ENCODE data around the gene FERD3L. TPM values are rescaled to one million over a fixed set of nuclear protein-coding genes. Genes with fewer than 3 reads are reported as not detected.

Gene FERD3L
- total RNA-seq, 1 donor = not detected

- H3K4me3 ChIP-seq (ENCODE audit: low read depth, low read length) = peak within 1 kb of the TSS; percentile 99
- TF ChIP-seq CTCF (IDR thresholded peaks at IDR 0.05; ENCODE audit: insufficient read depth, low read length) = no peak
These were observed 27.9 kb downstream of the FERD3L start, which contains the start of gene TWIST1 for GRCh38 chr7:19117091-19117869. TWIST1 (minus strand) TSS chr7:19117636; CDS start chr7:19117321, 315 bp downstream.

GRCh38 chr7:19116121-19117090, 28.8 kb downstream of the FERD3L start:
- TF ChIP-seq CTCF (IDR thresholded peaks at IDR 0.05; ENCODE audit: insufficient read depth, low read length) = no peak
- peak; percentile 75 for DNase-seq (ENCODE audit: low read depth)
- H3K4me3 ChIP-seq (ENCODE audit: low read depth, low read length) = peak overlapping the region; percentile 99

More at GRCh38 chr7:19117091-19117869, 27.9 kb downstream of the FERD3L start, which contains the start of gene TWIST1:
- peak; percentile 85 for DNase-seq (ENCODE audit: low read depth)

- H3K4me3 ChIP-seq (ENCODE audit: low read depth, low read length) = peak overlapping the region; percentile 99
- DNase-seq (ENCODE audit: low read depth) = peak; percentile 64
- TF ChIP-seq CTCF (IDR thresholded peaks at IDR 0.05; ENCODE audit: insufficient read depth, low read length) = no peak
These were observed 30.7 kb downstream of the FERD3L start for GRCh38 chr7:19114551-19114855.

DNA sequence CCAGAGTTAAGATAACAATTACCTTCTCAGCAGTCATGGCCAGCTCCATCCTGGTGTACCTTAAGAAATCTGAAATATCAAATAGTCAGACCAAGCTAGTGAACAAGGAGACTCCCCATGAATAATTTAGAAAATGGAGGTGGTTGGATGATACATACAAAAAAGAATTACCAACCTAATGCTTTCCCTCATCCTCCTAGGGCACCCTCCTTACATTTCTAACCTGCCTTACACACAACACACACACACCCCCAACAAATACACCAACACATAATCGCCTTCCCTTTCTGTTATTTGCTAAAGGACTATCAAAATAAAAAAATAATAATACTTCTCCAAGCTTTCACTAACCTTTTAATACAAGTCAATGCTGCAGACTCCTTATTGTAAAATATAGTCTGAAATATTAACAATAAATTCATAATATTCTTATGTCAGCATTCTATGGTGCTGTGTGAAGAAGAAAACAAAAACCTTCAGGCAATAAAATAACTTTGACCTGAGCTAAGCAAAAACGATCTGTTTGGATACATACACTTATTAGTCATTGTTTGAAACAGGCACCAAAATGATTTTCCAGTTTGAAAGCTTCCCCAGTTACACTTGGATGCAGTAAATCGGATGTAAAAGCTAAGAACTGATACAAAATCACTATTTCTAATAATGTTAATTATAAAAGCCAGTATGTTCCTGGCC, 31.2 kb downstream of the FERD3L start:
- TF ChIP-seq CTCF (IDR thresholded peaks at IDR 0.05; ENCODE audit: insufficient read depth, low read length) = no peak
- peak; percentile 66 for DNase-seq (ENCODE audit: low read depth)
- H3K4me3 ChIP-seq (ENCODE audit: low read depth, low read length) = peak overlapping the region; percentile 99

GRCh38 chr7:19113002-19113350, 32.2 kb downstream of the FERD3L start:
- peak overlapping the region; percentile 62 for H3K4me3 ChIP-seq (ENCODE audit: low read depth, low read length)
- no peak for DNase-seq (ENCODE audit: low read depth)
- no peak for TF ChIP-seq CTCF (IDR thresholded peaks at IDR 0.05; ENCODE audit: insufficient read depth, low read length)

DNA sequence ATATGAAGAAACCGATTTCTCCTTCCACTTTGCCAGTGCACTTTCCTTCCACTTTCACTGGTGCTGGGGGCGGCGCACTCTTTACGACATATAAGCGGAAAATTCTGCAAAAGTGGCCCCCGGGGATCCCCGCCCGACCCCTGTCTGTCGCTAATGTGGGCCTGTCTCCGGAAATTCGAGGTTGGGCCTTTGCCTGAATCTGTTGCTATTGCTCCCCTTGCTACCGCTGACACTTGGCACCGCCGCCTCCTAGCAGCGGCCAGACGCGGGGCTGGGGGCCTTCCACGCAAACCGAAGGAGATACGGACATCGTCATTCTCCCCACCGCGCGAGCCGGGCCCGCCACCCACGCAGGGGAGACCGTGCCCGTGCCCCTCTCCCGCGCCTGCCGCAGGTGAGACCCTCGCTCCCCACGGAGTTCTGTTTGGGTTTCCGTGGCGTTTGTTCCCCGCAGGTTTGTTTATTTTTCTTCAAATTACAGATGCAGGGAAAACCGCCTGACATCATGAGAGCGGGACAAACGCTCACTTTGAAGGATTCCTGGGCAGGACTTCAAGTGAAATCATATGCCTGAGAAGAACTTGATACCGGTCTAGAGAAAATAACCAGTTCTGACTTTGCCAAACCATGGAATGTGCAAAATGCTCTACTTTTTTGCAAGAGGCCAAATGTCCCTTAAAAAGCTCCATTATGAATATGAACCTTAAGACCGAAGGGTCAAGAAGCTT, 32.8 kb downstream of the FERD3L start:
- DNase-seq (ENCODE audit: low read depth) = peak; percentile 89
- TF ChIP-seq CTCF (IDR thresholded peaks at IDR 0.05; ENCODE audit: insufficient read depth, low read length) = no peak
- peak overlapping the region; percentile 62 for H3K4me3 ChIP-seq (ENCODE audit: low read depth, low read length)
